WERI-Rb-1 (cell line): Measurements from ENCODE around the gene PLEKHG4B.
"Not testable (repeated sequence)": the region's sequence is repeated elsewhere in the genome, so short reads cannot be mapped to it uniquely, and the experiment has no call there.

Source experiments
- DNase-seq: peaks from one replicate; pipeline ENCODE4 v3.0.0-alpha.2; 2020
- H3K27ac ChIP-seq: fragments of 250-450 bp; sonication (Bioruptor Pico); 2 replicates; pipeline ENCODE4 v1.5.1; 2020; ENCODE audit warnings: mild to moderate bottlenecking, moderate library complexity
- H3K27me3 ChIP-seq: fragments of 250-450 bp; sonication (Bioruptor Pico); 2 replicates; pipeline ENCODE4 v1.5.1; 2021; ENCODE audit warnings: mild to moderate bottlenecking, low read depth, moderate library complexity; ENCODE audit not compliant: insufficient read depth, severe bottlenecking
- H3K36me3 ChIP-seq: fragments of 250-450 bp; sonication (Bioruptor Pico); 2 replicates; pipeline ENCODE4 v1.5.1; 2020; ENCODE audit warnings: mild to moderate bottlenecking, moderate library complexity
- H3K4me3 ChIP-seq: 2 replicates; pipeline ENCODE4 v1.5.1; 2011; ENCODE audit warnings: low read depth, mild to moderate bottlenecking, control low read depth, low read length
- H3K9me3 ChIP-seq: fragments of 250-450 bp; sonication (Bioruptor Pico); 2 replicates; pipeline ENCODE4 v1.5.1; 2021; ENCODE audit warnings: mild to moderate bottlenecking, moderate library complexity; ENCODE audit not compliant: severe bottlenecking
- CTCF ChIP-seq: IDR thresholded peaks from 2 replicates; pipeline ENCODE4 v1.5.1; 2011; ENCODE audit warnings: low read depth, mild to moderate bottlenecking, control low read depth, inconsistent platforms, low read length

The PLEKHG4B gene

GRCh38 chr5:218457-219291, 126.7 kb downstream of the PLEKHG4B start:
- Histone ChIP-seq H3K27me3 (no peaks in the 10 kb centered on the region), H3K36me3 (peaks cover 18% of the 10 kb centered on the region), H3K27ac (peak overlapping the region; percentile 94), H3K4me3 (peak overlapping the region; percentile 98), H3K9me3 (no peaks in the 10 kb centered on the region)
- TF ChIP-seq CTCF, result no peak
- peak; percentile 62 for DNase-seq

GRCh38 chr5:219460-219863, 127.5 kb downstream of the PLEKHG4B start:
- no peak overlapping the region for H3K27ac ChIP-seq
- no peaks in the 10 kb centered on the region for H3K9me3 ChIP-seq
- H3K36me3 ChIP-seq, result peaks cover 20% of the 10 kb centered on the region
- no peak for TF ChIP-seq CTCF
- peak overlapping the region; percentile 98; the same call in 1 of the 2 replicates for H3K4me3 ChIP-seq
- DNase-seq, result no peak
- no peaks in the 10 kb centered on the region for H3K27me3 ChIP-seq

GRCh38 chr5:219991-220390, 128.0 kb downstream of the PLEKHG4B start:
- no peaks in the 10 kb centered on the region for H3K9me3 ChIP-seq
- no peaks in the 10 kb centered on the region for H3K27me3 ChIP-seq
- H3K27ac ChIP-seq, result no peak overlapping the region
- DNase-seq, result no peak
- peaks cover 22% of the 10 kb centered on the region for H3K36me3 ChIP-seq
- TF ChIP-seq CTCF, result no peak
- H3K4me3 ChIP-seq, result no peak overlapping the region

GRCh38 chr5:222951-223715, 131.2 kb downstream of the PLEKHG4B start:
- H3K27me3 ChIP-seq, DNase-seq, H3K4me3 ChIP-seq, H3K9me3 ChIP-seq, H3K27ac ChIP-seq: not testable (repeated sequence)
- H3K36me3 ChIP-seq, result peaks cover 47% of the 10 kb centered on the region

- TF ChIP-seq CTCF, result no peak
- no peak for DNase-seq
- Histone ChIP-seq H3K27me3 (no peaks in the 10 kb centered on the region), H3K9me3 (no peaks in the 10 kb centered on the region), H3K36me3 (peaks cover 54% of the 10 kb centered on the region), H3K27ac (no peak overlapping the region), H3K4me3 (no peak overlapping the region)
Observed at GRCh38 chr5:223791-224190, 131.8 kb downstream of the PLEKHG4B start.

- TF ChIP-seq CTCF, result no peak
Observed at GRCh38 chr5:225334-225733, 133.4 kb downstream of the PLEKHG4B start.

GRCh38 chr5:227375-227774, 135.4 kb downstream of the PLEKHG4B start:
- peaks cover 68% of the 10 kb centered on the region for H3K36me3 ChIP-seq
- not testable (repeated sequence) for H3K4me3 ChIP-seq, DNase-seq, H3K27ac ChIP-seq, H3K27me3 ChIP-seq, H3K9me3 ChIP-seq

More at GRCh38 chr5:225334-225733, 133.4 kb downstream of the PLEKHG4B start:
- no peaks in the 10 kb centered on the region for H3K9me3 ChIP-seq
- DNase-seq, result no peak
- no peaks in the 10 kb centered on the region for H3K27me3 ChIP-seq
- peaks cover 61% of the 10 kb centered on the region for H3K36me3 ChIP-seq
- no peak overlapping the region for H3K4me3 ChIP-seq
- H3K27ac ChIP-seq, result no peak overlapping the region
